C4-2B (cell line): ENCODE results near the gene PLEKHA8.

Source experiments
- CTCF ChIP-seq: fragments of 450-650 bp; conservative IDR thresholded peaks from 2 replicates; pipeline ENCODE4 v1.5.1; 2017; ENCODE audit warnings: mild to moderate bottlenecking
- ZFX ChIP-seq: fragments of 450-650 bp; IDR thresholded peaks from 2 replicates; pipeline ENCODE4 v1.6.1; 2017

- TF ChIP-seq CTCF: no peak
- TF ChIP-seq ZFX: no peak
Observed at GRCh38 chr7:30144657-30145306, 116.6 kb downstream of the PLEKHA8 start.
